H9 (cell line): ENCODE data around the gene HSD17B8. TPM values are rescaled to one million over a fixed set of nuclear protein-coding genes. Genes with fewer than 3 reads are reported as not detected.
A peak's percentile ranks its signal among the peaks of the same experiment; 100 is the strongest.

Experiments used
- DNase-seq: peaks from one replicate; pipeline ENCODE4 v3.0.0-alpha.2; 2017
- H2AFZ ChIP-seq: one replicate; pipeline ENCODE4 v1.6.1; 2013; ENCODE audit warnings: mild to moderate bottlenecking, low read length, control low read depth, moderate library complexity
- H2AK5ac ChIP-seq: 2 replicates; pipeline ENCODE4 v1.6.1; 2013; ENCODE audit warnings: low read length, control low read depth, mixed read lengths; ENCODE audit not compliant: insufficient read length
- H2BK120ac ChIP-seq: one replicate; pipeline ENCODE4 v1.6.1; 2013; ENCODE audit warnings: low read depth, mild to moderate bottlenecking, low read length, control low read depth, inconsistent platforms; ENCODE audit not compliant: poor library complexity, severe bottlenecking
- H2BK12ac ChIP-seq: 2 replicates; pipeline ENCODE4 v1.6.1; 2013; ENCODE audit warnings: low read length, control low read depth, mixed read lengths, low read depth; ENCODE audit not compliant: insufficient read length
- H2BK15ac ChIP-seq: 2 replicates; pipeline ENCODE4 v1.6.1; 2013; ENCODE audit warnings: low read depth, low read length, control low read depth
- H2BK20ac ChIP-seq: one replicate; pipeline ENCODE4 v1.6.1; 2013; ENCODE audit warnings: low read depth, mild to moderate bottlenecking, low read length, control low read depth, inconsistent platforms; ENCODE audit not compliant: poor library complexity, severe bottlenecking
- H2BK5ac ChIP-seq: 2 replicates; pipeline ENCODE4 v1.6.1; 2013; ENCODE audit warnings: low read length, control low read depth, mixed read lengths; ENCODE audit not compliant: insufficient read length
- H3K14ac ChIP-seq: 2 replicates; pipeline ENCODE4 v1.6.1; 2013; ENCODE audit warnings: low read length, control low read depth; ENCODE audit not compliant: insufficient read depth
- H3K18ac ChIP-seq: 2 replicates; pipeline ENCODE4 v1.6.1; 2013; ENCODE audit warnings: low read depth, mild to moderate bottlenecking, mixed read lengths, low read length, control low read depth; ENCODE audit not compliant: insufficient read length
- H3K23ac ChIP-seq: 2 replicates; pipeline ENCODE4 v1.6.1; 2013; ENCODE audit warnings: low read length, control low read depth, mixed read lengths, low read depth; ENCODE audit not compliant: insufficient read length
- H3K23me2 ChIP-seq: 2 replicates; pipeline ENCODE4 v1.6.1; 2013; ENCODE audit warnings: low read depth, mild to moderate bottlenecking, mixed read lengths, low read length, control low read depth; ENCODE audit not compliant: insufficient read length, poor library complexity, severe bottlenecking
- H3K27ac ChIP-seq: 2 replicates; pipeline ENCODE4 v1.5.1; 2013; ENCODE audit warnings: low read length, control low read depth, mixed read lengths, low read depth; ENCODE audit not compliant: insufficient read length
- H3K27me3 ChIP-seq: 2 replicates; pipeline ENCODE4 v1.6.1; 2013; ENCODE audit warnings: low read length, control low read depth, inconsistent platforms; ENCODE audit not compliant: insufficient read depth
- H3K4ac ChIP-seq: 2 replicates; pipeline ENCODE4 v1.6.1; 2013; ENCODE audit warnings: low read depth, mild to moderate bottlenecking, control low read depth, inconsistent platforms, low read length, moderate library complexity
- H3K4me1 ChIP-seq: 2 replicates; pipeline ENCODE4 v1.6.1; 2013; ENCODE audit warnings: low read length, control low read depth, inconsistent platforms; ENCODE audit not compliant: insufficient read depth
- H3K4me2 ChIP-seq: 2 replicates; pipeline ENCODE4 v1.6.1; 2013; ENCODE audit warnings: low read length, control low read depth, mixed read lengths; ENCODE audit not compliant: insufficient read length, insufficient read depth
- H3K56ac ChIP-seq: 2 replicates; pipeline ENCODE4 v1.6.1; 2013; ENCODE audit warnings: low read depth, mild to moderate bottlenecking, mixed read lengths, low read length, control low read depth; ENCODE audit not compliant: insufficient read length
- H3K79me1 ChIP-seq: 2 replicates; pipeline ENCODE4 v1.6.1; 2013; ENCODE audit warnings: low read depth, mild to moderate bottlenecking, moderate library complexity, low read length, control low read depth, inconsistent platforms; ENCODE audit not compliant: insufficient read depth, poor library complexity, severe bottlenecking
- H3K79me2 ChIP-seq: 2 replicates; pipeline ENCODE4 v1.6.1; 2013; ENCODE audit warnings: low read length, control low read depth, inconsistent platforms; ENCODE audit not compliant: insufficient read depth
- H3K9ac ChIP-seq: 2 replicates; pipeline ENCODE4 v1.6.1; 2013; ENCODE audit warnings: low read length, control low read depth, mixed read lengths; ENCODE audit not compliant: insufficient read length; ENCODE audit errors: extremely low read depth
- H3K9me3 ChIP-seq: one replicate; pipeline ENCODE4 v1.6.1; 2013; ENCODE audit warnings: low read depth, low read length, inconsistent platforms; ENCODE audit not compliant: control insufficient read depth
- H3T11ph ChIP-seq: one replicate; pipeline ENCODE4 v1.6.1; 2013; ENCODE audit warnings: mild to moderate bottlenecking, low read length, control low read depth, inconsistent platforms
- H4K20me1 ChIP-seq: one replicate; pipeline ENCODE4 v1.6.1; 2013; ENCODE audit not compliant: control insufficient read depth, insufficient read length, insufficient read depth
- H4K5ac ChIP-seq: 2 replicates; pipeline ENCODE4 v1.6.1; 2013; ENCODE audit warnings: low read depth, mild to moderate bottlenecking, mixed read lengths, low read length, control low read depth; ENCODE audit not compliant: insufficient read length
- H4K8ac ChIP-seq: replicated peaks from 2 replicates; pipeline ENCODE4 v1.6.1; 2013; ENCODE audit warnings: low read length, control low read depth, mixed read lengths, low read depth; ENCODE audit not compliant: insufficient read length
- H4K91ac ChIP-seq: 2 replicates; pipeline ENCODE4 v1.6.1; 2013; ENCODE audit warnings: low read depth, mild to moderate bottlenecking, moderate library complexity, mixed read lengths, low read length, control low read depth; ENCODE audit not compliant: insufficient read length
- H3K27ac Mint-ChIP-seq, 3 experiments: 2 replicates in 2 of 3; 3 replicates in 1 of 3; pipeline ENCODE4 v1.8.0; 2020 to 2021; ENCODE audit warnings: mixed read lengths in 3 of 3, mild to moderate bottlenecking in 1 of 3, moderate library complexity in 1 of 3
- H3K27me3 Mint-ChIP-seq: 2 replicates; pipeline ENCODE4 v1.8.0; 2021; ENCODE audit warnings: low read depth, mild to moderate bottlenecking, moderate library complexity, mixed read lengths
- H3K36me3 Mint-ChIP-seq, 3 experiments: 2 replicates in 2 of 3; 3 replicates in 1 of 3; pipeline ENCODE4 v1.8.0; 2020 to 2021; ENCODE audit warnings: low read depth in 3 of 3, mixed read lengths in 3 of 3; ENCODE audit not compliant: insufficient read depth in 1 of 3
- H3K4me1 Mint-ChIP-seq, 2 experiments: 2 replicates each; pipeline ENCODE4 v1.8.0; 2020; ENCODE audit warnings: mixed read lengths in 2 of 2
- H3K4me3 Mint-ChIP-seq, 2 experiments: 2 replicates in 1 of 2; 3 replicates in 1 of 2; pipeline ENCODE4 v1.8.0; 2020 to 2021; ENCODE audit warnings: mild to moderate bottlenecking in 2 of 2, mixed read lengths in 2 of 2, moderate library complexity in 1 of 2
- H3K9me3 Mint-ChIP-seq, 2 experiments: 2 replicates in 1 of 2; 3 replicates in 1 of 2; pipeline ENCODE4 v1.8.0; 2020; ENCODE audit warnings: mild to moderate bottlenecking in 2 of 2, mixed read lengths in 2 of 2, moderate library complexity in 1 of 2
- CTCF ChIP-seq: fragments of 200-600 bp; sonication (generic); conservative IDR thresholded peaks from 3 replicates; pipeline ENCODE4 v1.8.0; 2021; ENCODE audit warnings: antibody characterized with exemption, mild to moderate bottlenecking
- WGBS: extraction: QIAGEN DNeasy Blood & Tissue Kit; methylation state at CpG from one replicate; pipeline ENCODE4 v1.1.7; 2013; ENCODE audit warnings: missing lambda C conversion rate, low lambda C conversion rate, mixed read lengths; ENCODE audit not compliant: insufficient read length; ENCODE audit errors: extremely low coverage; 5-methylcytosine and 5-hydroxymethylcytosine counted together
- total RNA-seq: library from RNA; stranded (reverse); gene quantifications from 2 replicates; pipeline ENCODE4 v1.2.1, GENCODE V29; 2021

HSD17B8 gene
- total RNA-seq, 1 experiment from 2014 or later: 7.1 TPM

- Mint-ChIP-seq H3K4me1 (peaks cover 20 to 22% of the 10 kb centered on the region in 2 experiments), H3K27ac (peak overlapping the region in 2 of 3 experiments; percentile 57 to 76; a peak in 3 of 7 replicates), H3K9me3 (no peaks in the 10 kb centered on the region; a peak in 1 of 5 replicates), H3K4me3 (peak overlapping the region; percentile 74 to 83), H3K27me3 (peaks cover 37% of the 10 kb centered on the region), H3K36me3 (peaks cover 8 to 24% (median 20%) of the 10 kb centered on the region in 3 experiments; a peak in 6 of 7 replicates)
- H3K18ac ChIP-seq: peak overlapping the region; percentile 66
- DNase-seq: no peak
- H2BK20ac ChIP-seq: no peak overlapping the region
- H3T11ph ChIP-seq: no peak overlapping the region
- H2BK12ac ChIP-seq: no peak overlapping the region
- no peak overlapping the region for H3K4ac ChIP-seq
- H3K9me3 ChIP-seq: no peaks in the 10 kb centered on the region
- H4K5ac ChIP-seq: no peak overlapping the region
- no peak overlapping the region for H2AFZ ChIP-seq
- no peak overlapping the region for H4K8ac ChIP-seq
- H4K20me1 ChIP-seq: no peaks in the 10 kb centered on the region
- H2BK120ac ChIP-seq: no peak overlapping the region
- peak overlapping the region; percentile 58 for H3K9ac ChIP-seq
- no peak for TF ChIP-seq CTCF
- H3K23ac ChIP-seq: no peak overlapping the region
- peaks cover 17% of the 10 kb centered on the region for H3K23me2 ChIP-seq
- H2BK15ac ChIP-seq: no peak overlapping the region
- H2AK5ac ChIP-seq: no peak overlapping the region
- H2BK5ac ChIP-seq: no peak overlapping the region
- H4K91ac ChIP-seq: no peak overlapping the region
- no peaks in the 10 kb centered on the region; the same call in 1 of the 2 replicates for H3K4me1 ChIP-seq
- peak overlapping the region; percentile 77 for H3K4me2 ChIP-seq
- WGBS: no CpG with 5 or more reads among the region's 15 CpGs
- peak overlapping the region; percentile 41 for H3K14ac ChIP-seq
- no peaks in the 10 kb centered on the region; the same call in 1 of the 2 replicates for H3K27me3 ChIP-seq
- no peaks in the 10 kb centered on the region for H3K79me1 ChIP-seq
- H3K56ac ChIP-seq: no peak overlapping the region
- no peak overlapping the region for H3K27ac ChIP-seq
- no peaks in the 10 kb centered on the region for H3K79me2 ChIP-seq
These were observed 45.5 kb downstream of the HSD17B8 start for GRCh38 chr6:33249732-33250630.
